KMS-11 (cell line): ENCODE results near the gene SPC25.

ENCODE experiments used
- H2AFZ ChIP-seq: fragments of 200-600 bp; sonication (generic); 2 replicates; pipeline ENCODE4 v1.6.1; 2016; ENCODE audit warnings: antibody characterized with exemption, mixed run types, low read depth
- H3K27ac ChIP-seq: fragments of 200-600 bp; sonication (generic); 2 replicates; pipeline ENCODE4 v1.6.1; 2016; ENCODE audit warnings: mild to moderate bottlenecking, mixed run types
- H3K27me3 ChIP-seq: fragments of 200-600 bp; sonication (generic); 2 replicates; pipeline ENCODE4 v1.6.1; 2017; ENCODE audit warnings: mild to moderate bottlenecking, low read depth, mixed run types, moderate library complexity; ENCODE audit not compliant: insufficient read depth
- H3K36me3 ChIP-seq: fragments of 200-600 bp; sonication (generic); 2 replicates; pipeline ENCODE4 v1.6.1; 2017; ENCODE audit warnings: mild to moderate bottlenecking, mixed run types; ENCODE audit not compliant: insufficient read depth
- H3K4me1 ChIP-seq: fragments of 200-600 bp; sonication (generic); 2 replicates; pipeline ENCODE4 v1.6.1; 2016; ENCODE audit warnings: mild to moderate bottlenecking, low read depth, mixed run types; ENCODE audit not compliant: poor library complexity, severe bottlenecking
- H3K4me2 ChIP-seq: fragments of 200-600 bp; sonication (generic); 2 replicates; pipeline ENCODE4 v1.7.0; 2016; ENCODE audit warnings: mild to moderate bottlenecking, mixed run types
- H3K4me3 ChIP-seq: fragments of 200-600 bp; sonication (generic); IDR thresholded peaks from 2 replicates; pipeline ENCODE4 v1.6.1; 2017; ENCODE audit warnings: low read depth, low read length, mixed read lengths; ENCODE audit not compliant: insufficient read depth
- H3K79me2 ChIP-seq: fragments of 200-600 bp; sonication (generic); 2 replicates; pipeline ENCODE4 v1.6.1; 2016; ENCODE audit warnings: low read depth, mixed run types; ENCODE audit not compliant: insufficient read depth
- H3K9ac ChIP-seq: fragments of 200-600 bp; sonication (generic); 2 replicates; pipeline ENCODE4 v1.6.1; 2016; ENCODE audit warnings: mild to moderate bottlenecking, mixed run types
- H4K20me1 ChIP-seq: fragments of 200-600 bp; sonication (generic); 2 replicates; pipeline ENCODE4 v1.6.1; 2016; ENCODE audit warnings: mild to moderate bottlenecking, mixed run types; ENCODE audit not compliant: insufficient read depth
- CTCF ChIP-seq: fragments of 200-600 bp; sonication (generic); conservative IDR thresholded peaks from 2 replicates; pipeline ENCODE4 v1.6.1; 2017; ENCODE audit warnings: low read depth, mild to moderate bottlenecking, antibody characterized with exemption, low read length, moderate library complexity, mixed read lengths

The SPC25 gene

GRCh38 chr2:168926621-168927386 is 36.6 kb upstream of the SPC25 start:
- no peak overlapping the region for H2AFZ ChIP-seq
- H3K4me3 ChIP-seq: no peak overlapping the region
- H4K20me1 ChIP-seq: no peaks in the 10 kb centered on the region
- H3K4me2 ChIP-seq: no peak overlapping the region
- no peak overlapping the region for H3K27ac ChIP-seq
- H3K36me3 ChIP-seq: no peaks in the 10 kb centered on the region
- H3K4me1 ChIP-seq: no peaks in the 10 kb centered on the region
- H3K27me3 ChIP-seq: no peaks in the 10 kb centered on the region
- H3K9ac ChIP-seq: no peak overlapping the region
- TF ChIP-seq CTCF: no peak
- no peaks in the 10 kb centered on the region for H3K79me2 ChIP-seq

GRCh38 chr2:168920504-168921157 is 30.4 kb upstream of the SPC25 start:
- TF ChIP-seq CTCF: peak; percentile 75
- no peaks in the 10 kb centered on the region for H4K20me1 ChIP-seq
- H3K4me3 ChIP-seq: no peak overlapping the region
- no peak overlapping the region for H3K4me2 ChIP-seq
- no peaks in the 10 kb centered on the region for H3K4me1 ChIP-seq
- no peak overlapping the region for H3K9ac ChIP-seq
- no peaks in the 10 kb centered on the region for H3K36me3 ChIP-seq
- no peak overlapping the region for H3K27ac ChIP-seq
- no peaks in the 10 kb centered on the region for H3K79me2 ChIP-seq
- no peaks in the 10 kb centered on the region for H3K27me3 ChIP-seq
- H2AFZ ChIP-seq: no peak overlapping the region

GRCh38 chr2:168916331-168916675 is 26.1 kb upstream of the SPC25 start:
- no peaks in the 10 kb centered on the region for H4K20me1 ChIP-seq
- no peak overlapping the region for H2AFZ ChIP-seq
- no peak overlapping the region for H3K27ac ChIP-seq
- H3K9ac ChIP-seq: no peak overlapping the region
- no peaks in the 10 kb centered on the region for H3K36me3 ChIP-seq
- H3K4me1 ChIP-seq: no peaks in the 10 kb centered on the region
- H3K79me2 ChIP-seq: no peaks in the 10 kb centered on the region
- no peaks in the 10 kb centered on the region for H3K27me3 ChIP-seq
- no peak overlapping the region for H3K4me2 ChIP-seq
- no peak for TF ChIP-seq CTCF
- H3K4me3 ChIP-seq: no peak overlapping the region

- H3K9ac ChIP-seq: no peak overlapping the region
- no peak overlapping the region for H2AFZ ChIP-seq
- no peak overlapping the region for H3K27ac ChIP-seq
- no peaks in the 10 kb centered on the region for H3K36me3 ChIP-seq
- H3K4me1 ChIP-seq: no peaks in the 10 kb centered on the region
- H3K4me3 ChIP-seq: no peak overlapping the region
- no peak overlapping the region for H3K4me2 ChIP-seq
- H3K79me2 ChIP-seq: no peaks in the 10 kb centered on the region
- H3K27me3 ChIP-seq: no peaks in the 10 kb centered on the region
- TF ChIP-seq CTCF: no peak
- no peaks in the 10 kb centered on the region for H4K20me1 ChIP-seq
Measured at GRCh38 chr2:168915441-168916330, 25.5 kb upstream of the SPC25 start.
